Stimulated activated CD4-positive, alpha-beta T cell treated with anti-CD3 and anti-CD28 coated beads, Interleukin-1b, Interleukin-23, amount 100 ng/mL, for 48 hours (primary cell): ENCODE measurements around the gene SESN2.

Experiments used
- DNase-seq: peaks from one replicate; pipeline ENCODE4 v3.0.0-alpha.2; 2020

The SESN2 gene

GRCh38 chr1:28259252-28259933 lies at the start of gene SESN2:
Gene SESN2, plus strand, starts transcription at chr1:28259518. Its CDS starts 330 bp downstream, at chr1:28259848.
- DNase-seq: peak; percentile 100

- DNase-seq: no peak
These were observed 49.6 kb upstream of the SESN2 start for GRCh38 chr1:28209700-28210099.

GRCh38 chr1:28213315-28213714 lies 46.0 kb upstream of the SESN2 start:
- DNase-seq: no peak

GRCh38 chr1:28229089-28229488 lies 30.2 kb upstream of the SESN2 start:
- DNase-seq: no peak

- DNase-seq: no peak
These were observed 29.3 kb upstream of the SESN2 start for GRCh38 chr1:28229996-28230395.

- peak; percentile 94 for DNase-seq
These were observed 26.6 kb upstream of the SESN2 start, which contains the start of gene DNAJC8 for GRCh38 chr1:28232558-28233263. Gene DNAJC8, minus strand, starts transcription at chr1:28233029. Its CDS starts 31 bp downstream, at chr1:28232998.

GRCh38 chr1:28233264-28233606 lies 26.1 kb upstream of the SESN2 start:
- no peak for DNase-seq

GRCh38 chr1:28235755-28236655 lies 23.3 kb upstream of the SESN2 start, which contains the start of gene ATP5IF1:
Gene ATP5IF1, plus strand, starts transcription at chr1:28236124. Its CDS starts 60 bp downstream, at chr1:28236184.
- DNase-seq: peak; percentile 97

- DNase-seq: no peak
These were observed 22.5 kb upstream of the SESN2 start for GRCh38 chr1:28236656-28237322.

GRCh38 chr1:28239004-28239403 lies 20.3 kb upstream of the SESN2 start:
- DNase-seq: no peak

- no peak for DNase-seq
These were observed 19.3 kb upstream of the SESN2 start for GRCh38 chr1:28240024-28240423.

GRCh38 chr1:28241638-28242241 lies 17.6 kb upstream of the SESN2 start:
- DNase-seq: no peak

GRCh38 chr1:28243685-28244311 lies 15.5 kb upstream of the SESN2 start:
- DNase-seq: no peak

- DNase-seq: no peak
These were observed 14.6 kb upstream of the SESN2 start for GRCh38 chr1:28244549-28245251.

GRCh38 chr1:28246427-28246832 lies 12.9 kb upstream of the SESN2 start:
- no peak for DNase-seq

GRCh38 chr1:28247612-28248272 lies 11.6 kb upstream of the SESN2 start:
- no peak for DNase-seq

- DNase-seq: peak; percentile 78
These were observed 10.9 kb upstream of the SESN2 start for GRCh38 chr1:28248273-28249012.

GRCh38 chr1:28249013-28249865 lies 10.1 kb upstream of the SESN2 start:
- peak; percentile 47 for DNase-seq

- no peak for DNase-seq
These were observed 9.4 kb upstream of the SESN2 start for GRCh38 chr1:28249866-28250295.
